ENCODE measurements around the gene ANKRD6. TPM values are rescaled to one million over a fixed set of nuclear protein-coding genes. Genes with fewer than 3 reads are reported as not detected.
A peak's percentile ranks its signal among the peaks of the same experiment; 100 is the strongest.

ANKRD6 gene
- total RNA-seq, 1 experiment from 2014 or later: 5.6 TPM

- TF ChIP-seq CTCF (conservative IDR thresholded peaks at IDR 0.05): no peak
- H3K9ac ChIP-seq (ENCODE audit: extremely low read depth, insufficient read length, low read length): no peak overlapping the region
- H2BK15ac ChIP-seq (ENCODE audit: low read depth, low read length): no peak overlapping the region
- no peak overlapping the region for H4K5ac ChIP-seq (ENCODE audit: insufficient read length, low read depth, low read length)
- H3K27ac Mint-ChIP-seq: no peak overlapping the region
- H3K56ac ChIP-seq (ENCODE audit: insufficient read length, low read depth, low read length): no peak overlapping the region
- no peak overlapping the region for H3K4me2 ChIP-seq (ENCODE audit: insufficient read depth, insufficient read length, low read length)
- no peak overlapping the region for H2BK12ac ChIP-seq (ENCODE audit: insufficient read length, low read depth, low read length)
- H3K4ac ChIP-seq (ENCODE audit: low read depth, low read length): no peak overlapping the region; the same call in 1 of the 2 replicates
- peaks cover 0 to 2% of the 10 kb centered on the region in 2 experiments; a peak in 2 of 5 replicates for H3K9me3 Mint-ChIP-seq
- H3K4me1 Mint-ChIP-seq: peaks cover 12 to 19% of the 10 kb centered on the region in 2 experiments
- peaks cover 2% of the 10 kb centered on the region; the same call in 1 of the 2 replicates for H3K27me3 Mint-ChIP-seq (ENCODE audit: low read depth)
- no peaks in the 10 kb centered on the region for H3K9me3 ChIP-seq (ENCODE audit: control insufficient read depth, low read depth, low read length)
- no peak overlapping the region for H4K91ac ChIP-seq (ENCODE audit: insufficient read length, low read depth, low read length)
- H2BK20ac ChIP-seq (ENCODE audit: low read depth, low read length, poor library complexity, severe bottlenecking): no peak overlapping the region
- H3K14ac ChIP-seq (ENCODE audit: insufficient read depth, low read length): peak overlapping the region; percentile 59; the same call in 1 of the 2 replicates
- peaks cover 3% of the 10 kb centered on the region; the same call in 1 of the 2 replicates for H3K4me1 ChIP-seq (ENCODE audit: insufficient read depth, low read length)
- H3K23ac ChIP-seq (ENCODE audit: insufficient read length, low read depth, low read length): no peak overlapping the region
- H3K36me3 Mint-ChIP-seq (ENCODE audit: insufficient read depth in 1 of 3, low read depth in 3 of 3): no peaks in the 10 kb centered on the region
- H4K20me1 ChIP-seq (ENCODE audit: control insufficient read depth, insufficient read depth, insufficient read length): no peaks in the 10 kb centered on the region
- H2BK5ac ChIP-seq (ENCODE audit: insufficient read length, low read length): no peak overlapping the region
- DNase-seq: peak; percentile 37
- H3K18ac ChIP-seq (ENCODE audit: insufficient read length, low read depth, low read length): no peak overlapping the region
- H2AK5ac ChIP-seq (ENCODE audit: insufficient read length, low read length): no peak overlapping the region
- H3K27ac ChIP-seq (ENCODE audit: insufficient read length, low read depth, low read length): no peak overlapping the region
- H3K4me3 Mint-ChIP-seq: no peak overlapping the region
- H3K23me2 ChIP-seq (ENCODE audit: insufficient read length, low read depth, low read length, poor library complexity, severe bottlenecking): no peaks in the 10 kb centered on the region
- H3K27me3 ChIP-seq (ENCODE audit: insufficient read depth, low read length): no peaks in the 10 kb centered on the region
- no peak overlapping the region for H2BK120ac ChIP-seq (ENCODE audit: low read depth, low read length, poor library complexity, severe bottlenecking)
- H3T11ph ChIP-seq (ENCODE audit: low read length): no peak overlapping the region
- H3K79me1 ChIP-seq (ENCODE audit: insufficient read depth, low read depth, low read length, poor library complexity, severe bottlenecking): no peaks in the 10 kb centered on the region
- H4K8ac ChIP-seq (replicated peaks; ENCODE audit: insufficient read length, low read depth, low read length): no peak overlapping the region
- H2AFZ ChIP-seq (ENCODE audit: low read length): no peak overlapping the region
- no CpG with 5 or more reads among the region's 5 CpGs for WGBS (ENCODE audit: extremely low coverage, insufficient read length, low lambda C conversion rate)
- H3K79me2 ChIP-seq (ENCODE audit: insufficient read depth, low read length): no peaks in the 10 kb centered on the region; the same call in 1 of the 2 replicates
These were observed 114.3 kb downstream of the ANKRD6 start for GRCh38 chr6:89547281-89547680.
